Tibial artery (tissue), 4 donors: ENCODE results near the gene PIGA.

Experiments
- DNase-seq, 2 donors: peaks; one replicate each; pipeline ENCODE4 v3.0.0-alpha.2; 2019
- H3K27ac ChIP-seq, 2 donors: fragments of 200-600 bp; sonication (generic) in 1 of 2; 1 replicate in 1 of 2; 2 replicates in 1 of 2; pipeline ENCODE4 v1.5.1; 2018 to 2019; ENCODE audit warnings: mild to moderate bottlenecking in 1 of 2
- H3K27me3 ChIP-seq, 2 donors: fragments of 200-600 bp; sonication (generic) in 1 of 2; one replicate each; pipeline versions ENCODE4 v1.5.1 to v1.6.0; 2016 to 2019
- H3K36me3 ChIP-seq, 3 donors: fragments of 200-600 bp; sonication (generic) in 2 of 3; one replicate each; pipeline ENCODE4 v1.5.1; 2016 to 2019; ENCODE audit warnings: mild to moderate bottlenecking in 2 of 3
- H3K4me1 ChIP-seq, 4 donors: fragments of 200-600 bp; sonication (generic) in 2 of 4; 1 replicate in 3 of 4; 2 replicates in 1 of 4; pipeline ENCODE4 v1.5.1; 2016 to 2019
- H3K4me3 ChIP-seq, 2 donors: fragments of 200-600 bp; sonication (generic) in 1 of 2; 1 replicate in 1 of 2; 2 replicates in 1 of 2; pipeline ENCODE4 v1.5.1; 2018 to 2019; ENCODE audit warnings: mild to moderate bottlenecking in 2 of 2
- H3K9me3 ChIP-seq, 3 donors: fragments of 200-600 bp; sonication (generic) in 1 of 3; one replicate each; pipeline ENCODE4 v1.5.1; 2016 to 2019
- intact Hi-C: fragments of 100-400 bp; cut with DNase I; formaldehyde crosslinking; loops from one replicate; pipeline ENCODE4 v1.15.0; 2023; ENCODE audit warnings: low total_unique reads
- TF ChIP-seq, protein P1 (sequence below), 2 experiments: fragments of 200-600 bp in 1 of 2; fragments of 450-650 bp in 1 of 2; IDR thresholded peaks; one replicate each; pipeline ENCODE4 v1.5.1; 2017 to 2019; ENCODE audit warnings: antibody characterized with exemption in 2 of 2, mild to moderate bottlenecking in 1 of 2, moderate library complexity in 1 of 2

Gene PIGA

GRCh38 chrX:15366506-15367352 is 31.4 kb upstream of the PIGA start:
- TF ChIP-seq, protein P1, sequence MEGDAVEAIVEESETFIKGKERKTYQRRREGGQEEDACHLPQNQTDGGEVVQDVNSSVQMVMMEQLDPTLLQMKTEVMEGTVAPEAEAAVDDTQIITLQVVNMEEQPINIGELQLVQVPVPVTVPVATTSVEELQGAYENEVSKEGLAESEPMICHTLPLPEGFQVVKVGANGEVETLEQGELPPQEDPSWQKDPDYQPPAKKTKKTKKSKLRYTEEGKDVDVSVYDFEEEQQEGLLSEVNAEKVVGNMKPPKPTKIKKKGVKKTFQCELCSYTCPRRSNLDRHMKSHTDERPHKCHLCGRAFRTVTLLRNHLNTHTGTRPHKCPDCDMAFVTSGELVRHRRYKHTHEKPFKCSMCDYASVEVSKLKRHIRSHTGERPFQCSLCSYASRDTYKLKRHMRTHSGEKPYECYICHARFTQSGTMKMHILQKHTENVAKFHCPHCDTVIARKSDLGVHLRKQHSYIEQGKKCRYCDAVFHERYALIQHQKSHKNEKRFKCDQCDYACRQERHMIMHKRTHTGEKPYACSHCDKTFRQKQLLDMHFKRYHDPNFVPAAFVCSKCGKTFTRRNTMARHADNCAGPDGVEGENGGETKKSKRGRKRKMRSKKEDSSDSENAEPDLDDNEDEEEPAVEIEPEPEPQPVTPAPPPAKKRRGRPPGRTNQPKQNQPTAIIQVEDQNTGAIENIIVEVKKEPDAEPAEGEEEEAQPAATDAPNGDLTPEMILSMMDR (IDR thresholded peaks at IDR 0.05), result no peak
- DNase-seq, result no peak
- Histone ChIP-seq H3K9me3 (no peaks in the 10 kb centered on the region), H3K27ac (no peak overlapping the region), H3K4me3 (no peak overlapping the region), H3K27me3 (no peaks in the 10 kb centered on the region), H3K36me3 (no peaks in the 10 kb centered on the region), H3K4me1 (no peaks in the 10 kb centered on the region)
- intact Hi-C loops, result no loop called here

DNA sequence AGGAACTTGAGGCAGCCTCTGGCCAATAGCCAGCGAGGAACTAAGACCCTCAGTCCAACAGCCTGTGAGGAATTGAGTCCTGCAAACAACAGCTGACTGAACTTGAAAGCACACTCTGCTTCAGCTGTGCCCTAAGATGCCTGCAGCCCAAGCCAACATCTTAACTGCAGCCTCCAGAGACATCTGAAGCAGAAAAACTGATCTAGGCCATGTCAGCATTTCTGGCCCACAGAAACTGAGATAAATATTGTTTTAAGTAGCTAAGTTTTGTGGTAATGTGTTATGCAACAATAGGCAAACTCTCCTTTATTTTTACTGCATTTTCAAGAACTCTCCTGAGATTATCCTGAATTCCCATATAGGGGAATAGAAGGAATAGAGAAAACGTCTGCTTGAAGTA is 24.4 kb upstream of the PIGA start:
- no peak for DNase-seq
- Histone ChIP-seq H3K4me3 (no peak overlapping the region), H3K4me1 (no peaks in the 10 kb centered on the region), H3K9me3 (no peaks in the 10 kb centered on the region), H3K27ac (no peak overlapping the region), H3K36me3 (no peaks in the 10 kb centered on the region), H3K27me3 (no peaks in the 10 kb centered on the region)
- intact Hi-C loops, result no loop called here
- TF ChIP-seq, protein P1 (IDR thresholded peaks at IDR 0.05), result no peak

- Histone ChIP-seq H3K4me1 (no peaks in the 10 kb centered on the region), H3K4me3 (no peak overlapping the region), H3K27ac (no peak overlapping the region), H3K27me3 (no peaks in the 10 kb centered on the region), H3K9me3 (no peaks in the 10 kb centered on the region), H3K36me3 (no peaks in the 10 kb centered on the region)
- TF ChIP-seq, protein P1 (IDR thresholded peaks at IDR 0.05), result no peak
- intact Hi-C loops, result no loop called here
- no peak for DNase-seq
These were observed 23.2 kb upstream of the PIGA start for GRCh38 chrX:15358533-15358932.

GRCh38 chrX:15356444-15356843 is 21.1 kb upstream of the PIGA start:
- Histone ChIP-seq H3K36me3 (no peaks in the 10 kb centered on the region), H3K4me1 (no peaks in the 10 kb centered on the region), H3K4me3 (no peak overlapping the region), H3K27me3 (no peaks in the 10 kb centered on the region), H3K9me3 (no peaks in the 10 kb centered on the region), H3K27ac (no peak overlapping the region)
- TF ChIP-seq, protein P1 (IDR thresholded peaks at IDR 0.05), result no peak
- DNase-seq, result no peak
- intact Hi-C loops, result no loop called here

- Histone ChIP-seq H3K9me3 (no peaks in the 10 kb centered on the region), H3K4me1 (no peaks in the 10 kb centered on the region), H3K4me3 (no peak overlapping the region), H3K27ac (no peak overlapping the region), H3K27me3 (no peaks in the 10 kb centered on the region), H3K36me3 (no peaks in the 10 kb centered on the region)
- intact Hi-C loops, result no loop called here
- DNase-seq, result no peak
- TF ChIP-seq, protein P1 (IDR thresholded peaks at IDR 0.05), result no peak
These were observed 15.1 kb upstream of the PIGA start for GRCh38 chrX:15350329-15350996.
